GM12878 (cell line): ENCODE data around the gene CASP3.
"Not testable (repeated sequence)": the region's sequence is repeated elsewhere in the genome, so short reads cannot be mapped to it uniquely, and the experiment has no call there.

Experiments
- BACH1 ChIP-seq: fragments of 450-650 bp; IDR thresholded peaks from 2 replicates; pipeline ENCODE4 v1.6.1; 2017; ENCODE audit warnings: mild to moderate bottlenecking, borderline replicate concordance
- CTCF ChIP-seq, 3 experiments: IDR thresholded peaks in 2 of 3; conservative IDR thresholded peaks in 1 of 3; 2 replicates each; pipeline ENCODE4 v1.5.1; 2011; ENCODE audit warnings: low read depth in 3 of 3, low read length in 3 of 3, mild to moderate bottlenecking in 3 of 3, control low read depth in 2 of 3, moderate library complexity in 2 of 3, inconsistent platforms in 1 of 3, mixed read lengths in 1 of 3; ENCODE audit not compliant: control insufficient read depth in 2 of 3, insufficient read depth in 1 of 3; ENCODE audit errors: extremely low read depth in 1 of 3
- EP300 ChIP-seq, 2 experiments: fragments of 150-350 bp in 1 of 2; IDR thresholded peaks; 2 replicates each; pipeline ENCODE4 v1.6.1; 2011 to 2012; ENCODE audit warnings: low read depth in 2 of 2, low read length in 2 of 2, borderline replicate concordance in 1 of 2, improper control_type of control experiment in 1 of 2, inconsistent platforms in 1 of 2; ENCODE audit not compliant: control insufficient read depth in 1 of 2
- JUNB ChIP-seq: IDR thresholded peaks from 2 replicates; pipeline ENCODE4 v1.6.1; 2016; ENCODE audit warnings: antibody characterized with exemption, mild to moderate bottlenecking
- MXI1 ChIP-seq: fragments of 150-350 bp; IDR thresholded peaks from 2 replicates; pipeline ENCODE4 v1.6.1; 2011; ENCODE audit warnings: low read depth, mild to moderate bottlenecking, inconsistent platforms, low read length, improper control_type of control experiment
- MYC ChIP-seq: IDR thresholded peaks from 2 replicates; pipeline ENCODE4 v1.6.1; 2011; ENCODE audit warnings: mild to moderate bottlenecking, low read length, moderate library complexity, inconsistent platforms; ENCODE audit not compliant: insufficient read depth, insufficient replicate concordance, insufficient read length, severe bottlenecking
- RAD51 ChIP-seq: fragments of 450-650 bp; IDR thresholded peaks from 2 replicates; pipeline ENCODE4 v1.6.1; 2016; ENCODE audit warnings: moderate library complexity, mild to moderate bottlenecking, inconsistent platforms
- REST ChIP-seq: IDR thresholded peaks from 2 replicates; pipeline ENCODE4 v1.6.1; 2012; ENCODE audit warnings: mild to moderate bottlenecking, low read depth, low read length
- ZBTB33 ChIP-seq: fragments of 450-650 bp; IDR thresholded peaks from 2 replicates; pipeline ENCODE4 v1.6.1; 2017; ENCODE audit warnings: mild to moderate bottlenecking
- TF ChIP-seq, protein P1 (sequence below): IDR thresholded peaks from 2 replicates; pipeline ENCODE4 v1.6.1; 2011; ENCODE audit warnings: low read depth, low read length, improper control_type of control experiment, borderline replicate concordance

- TF ChIP-seq ZBTB33; CTCF (IDR thresholded peaks at IDR 0.05 in 2 of 3, conservative IDR thresholded peaks at IDR 0.05 in 1 of 3; ENCODE audit: control insufficient read depth in 2 of 3, extremely low read depth in 1 of 3, insufficient read depth in 1 of 3, low read depth in 3 of 3, low read length in 3 of 3); BACH1; JUNB; MYC; MXI1; EP300 (IDR thresholded peaks at IDR 0.05; ENCODE audit: borderline replicate concordance in 1 of 2, control insufficient read depth in 1 of 2, low read depth in 2 of 2, low read length in 2 of 2); RAD51; REST: not testable (repeated sequence)
- TF ChIP-seq, protein P1, sequence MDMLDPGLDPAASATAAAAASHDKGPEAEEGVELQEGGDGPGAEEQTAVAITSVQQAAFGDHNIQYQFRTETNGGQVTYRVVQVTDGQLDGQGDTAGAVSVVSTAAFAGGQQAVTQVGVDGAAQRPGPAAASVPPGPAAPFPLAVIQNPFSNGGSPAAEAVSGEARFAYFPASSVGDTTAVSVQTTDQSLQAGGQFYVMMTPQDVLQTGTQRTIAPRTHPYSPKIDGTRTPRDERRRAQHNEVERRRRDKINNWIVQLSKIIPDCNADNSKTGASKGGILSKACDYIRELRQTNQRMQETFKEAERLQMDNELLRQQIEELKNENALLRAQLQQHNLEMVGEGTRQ: not testable (repeated sequence)
These were observed 33.1 kb downstream of the CASP3 start for GRCh38 chr4:184616168-184616567.
